GM03348 (cell line): ENCODE results near the gene NXT1.
"Not testable (repeated sequence)": the region's sequence is repeated elsewhere in the genome, so short reads cannot be mapped to it uniquely, and the experiment has no call there.

Source experiments
- DNase-seq: peaks from one replicate; pipeline ENCODE4 v3.0.0; 2012; ENCODE audit warnings: low spot score

Gene NXT1

GRCh38 chr20:23331450-23332350 lies 18.9 kb upstream of the NXT1 start:
- no peak for DNase-seq

DNA sequence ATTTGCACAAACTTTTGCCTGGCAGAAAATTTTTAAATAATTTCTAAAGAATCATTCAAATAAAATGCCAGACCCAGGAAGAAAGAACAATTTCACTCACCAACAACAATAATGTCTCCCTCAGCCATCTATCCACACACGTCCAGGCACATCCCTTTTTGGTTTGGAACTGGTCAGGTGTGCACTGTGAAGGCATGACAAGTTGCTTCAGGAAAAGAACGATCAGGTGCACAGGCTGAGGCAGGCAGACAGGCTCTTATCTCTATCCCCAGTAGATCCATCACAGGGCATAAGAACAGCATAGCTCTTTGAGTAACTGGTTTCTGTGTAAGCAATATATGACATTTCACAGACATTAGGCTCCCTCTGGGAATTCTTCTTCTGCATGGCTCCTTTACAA lies 18.1 kb upstream of the NXT1 start:
- no peak for DNase-seq

- DNase-seq, result no peak
Observed at GRCh38 chr20:23334111-23334510, 16.5 kb upstream of the NXT1 start.

- DNase-seq, result no peak
Observed at GRCh38 chr20:23335521-23335920, 15.1 kb upstream of the NXT1 start.

DNA sequence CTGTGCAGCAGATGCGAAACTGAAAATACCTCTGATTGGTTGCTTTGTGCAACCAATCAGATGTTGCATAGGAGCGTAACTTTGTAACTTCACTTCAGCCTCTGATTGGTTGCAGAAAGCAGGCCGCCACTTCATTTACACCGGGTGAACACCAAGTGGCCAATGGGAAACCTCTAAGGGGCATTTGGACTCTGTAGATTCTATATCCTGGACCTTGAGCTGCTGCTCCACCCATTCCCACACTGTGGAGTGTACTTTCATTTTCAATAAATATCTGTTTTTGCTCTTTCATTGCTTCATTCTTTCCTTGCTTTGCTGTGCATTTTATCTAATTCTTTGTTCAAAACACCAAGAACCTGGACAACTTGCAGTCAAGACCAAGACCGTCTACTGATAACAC lies 14.1 kb upstream of the NXT1 start:
- no peak for DNase-seq

GRCh38 chr20:23337312-23337711 lies 13.3 kb upstream of the NXT1 start:
- no peak for DNase-seq

GRCh38 chr20:23339986-23340385 lies 10.6 kb upstream of the NXT1 start:
- no peak for DNase-seq

DNA sequence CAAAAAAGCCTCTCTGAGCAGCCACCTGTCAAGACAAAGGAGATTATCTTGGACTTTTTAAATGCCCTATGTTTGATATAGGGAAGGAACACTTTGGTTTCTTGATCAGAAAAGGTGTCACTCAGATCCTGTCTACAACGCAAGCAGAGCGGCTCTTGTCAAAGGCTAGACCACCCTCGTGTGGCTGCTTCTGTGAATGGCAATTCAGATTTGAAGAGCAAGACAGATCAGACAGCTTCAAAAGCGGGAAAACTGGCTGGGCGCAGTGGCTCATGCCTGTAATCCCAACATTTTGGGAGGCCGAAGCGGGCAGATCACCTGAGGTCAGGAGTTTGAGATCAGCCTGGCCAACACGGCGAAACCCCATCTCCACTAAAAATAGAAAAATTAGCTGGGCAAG lies 10.1 kb upstream of the NXT1 start:
- peak; percentile 76 for DNase-seq

- no peak for DNase-seq
Observed at GRCh38 chr20:23341073-23341472, 9.5 kb upstream of the NXT1 start.

- no peak for DNase-seq
Observed at GRCh38 chr20:23343590-23343989, 7.0 kb upstream of the NXT1 start.

- no peak for DNase-seq
Observed at GRCh38 chr20:23344336-23344735, 6.3 kb upstream of the NXT1 start.

DNA sequence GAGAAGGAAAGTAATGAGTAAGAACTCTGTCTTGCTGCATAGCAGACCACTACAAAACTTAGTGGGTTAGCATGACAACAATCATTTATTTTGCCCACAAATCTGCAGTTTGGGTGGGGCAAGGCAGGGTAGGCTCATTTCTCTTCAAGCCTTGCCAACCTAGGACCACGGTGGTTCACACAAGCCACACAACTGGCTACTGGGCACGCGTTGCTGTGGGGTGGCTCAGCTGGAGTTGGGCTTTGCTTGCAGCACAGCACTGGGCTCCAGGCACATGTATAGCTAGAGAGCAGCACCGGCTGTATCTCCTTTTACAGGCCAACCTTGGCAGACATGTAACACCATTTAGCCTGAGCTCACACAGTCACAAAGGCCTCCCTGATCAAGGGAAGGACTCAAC lies 4.6 kb upstream of the NXT1 start:
- DNase-seq, result no peak

DNA sequence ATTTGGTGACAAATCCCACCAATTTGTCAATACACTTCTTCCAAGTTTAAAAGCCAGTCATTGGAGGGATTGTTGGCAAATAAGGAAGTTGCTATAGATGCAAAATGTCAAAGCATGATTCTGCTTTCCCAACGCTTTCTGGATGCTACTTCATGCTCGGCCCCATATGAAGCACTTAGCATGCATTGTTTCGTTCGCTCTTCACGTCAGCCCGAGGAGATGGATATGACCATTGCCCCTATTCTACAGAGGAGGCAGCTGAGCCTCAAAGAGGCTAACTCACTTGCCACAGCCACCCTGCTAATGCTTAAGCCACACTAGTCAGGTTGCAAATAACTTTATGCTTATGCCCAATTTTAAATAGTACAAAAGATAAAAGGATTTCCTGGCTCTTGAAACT lies 2.8 kb upstream of the NXT1 start:
- no peak for DNase-seq

DNA sequence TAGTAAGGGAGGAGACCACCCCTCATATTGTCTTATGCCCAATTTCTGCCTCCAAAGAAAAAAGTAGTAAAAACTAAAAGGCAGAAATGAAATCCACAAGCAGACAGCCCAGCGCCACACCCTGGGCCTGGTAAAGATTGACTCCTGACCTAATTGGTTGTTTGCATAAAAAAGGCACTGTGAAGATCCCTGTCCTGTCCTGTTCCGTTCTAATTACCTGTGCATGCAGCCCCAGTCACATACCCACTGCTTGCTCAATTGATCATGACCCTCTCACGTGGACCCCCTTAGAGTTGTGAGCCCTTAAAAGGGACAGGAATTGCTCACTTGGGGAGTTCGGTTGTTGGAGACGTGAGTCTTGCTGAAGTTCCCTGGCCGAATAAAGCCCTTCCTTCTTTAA lies 2.1 kb upstream of the NXT1 start:
- not testable (repeated sequence) for DNase-seq

DNA sequence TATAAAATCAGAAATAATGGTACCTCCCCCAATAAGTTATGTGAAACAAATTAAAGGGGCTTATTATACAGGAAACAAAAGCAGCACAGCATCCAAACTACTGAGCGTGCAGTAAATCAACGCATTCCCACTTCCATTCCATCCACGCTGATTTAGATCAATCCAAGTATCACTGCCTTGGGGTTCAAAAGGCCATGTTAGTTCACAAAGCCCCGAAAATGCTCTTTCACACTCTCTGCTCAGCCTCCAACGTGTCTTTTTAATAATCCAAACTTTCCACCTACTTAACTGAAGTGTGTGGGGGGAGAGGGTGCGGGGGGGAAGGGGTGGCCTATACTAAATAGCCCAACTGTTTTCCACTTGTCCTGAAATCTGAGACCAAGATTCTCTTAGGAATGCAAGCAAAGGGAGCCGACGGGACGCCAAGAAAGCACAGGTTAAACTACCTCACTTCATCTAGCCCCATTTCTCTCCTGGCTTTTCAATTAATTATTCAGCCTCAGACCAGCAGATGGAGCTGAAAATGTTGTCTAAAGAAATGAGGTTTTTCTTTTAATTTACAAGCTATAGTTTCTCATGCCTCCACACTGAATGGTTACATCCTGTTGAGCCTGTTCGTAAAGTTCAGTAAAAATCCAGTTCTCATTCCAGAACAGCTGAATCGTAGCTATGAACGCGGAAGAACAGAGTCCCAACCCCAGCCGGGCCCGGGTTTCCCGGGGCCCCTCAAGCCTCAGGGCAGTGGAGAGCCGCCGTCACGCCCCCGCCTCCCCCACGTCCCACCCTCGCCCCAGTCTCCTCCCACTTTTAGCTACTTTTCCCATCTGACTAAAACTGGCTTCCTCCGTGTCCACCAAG lies 1.0 kb upstream of the NXT1 start:
- peak; percentile 89 for DNase-seq

DNA sequence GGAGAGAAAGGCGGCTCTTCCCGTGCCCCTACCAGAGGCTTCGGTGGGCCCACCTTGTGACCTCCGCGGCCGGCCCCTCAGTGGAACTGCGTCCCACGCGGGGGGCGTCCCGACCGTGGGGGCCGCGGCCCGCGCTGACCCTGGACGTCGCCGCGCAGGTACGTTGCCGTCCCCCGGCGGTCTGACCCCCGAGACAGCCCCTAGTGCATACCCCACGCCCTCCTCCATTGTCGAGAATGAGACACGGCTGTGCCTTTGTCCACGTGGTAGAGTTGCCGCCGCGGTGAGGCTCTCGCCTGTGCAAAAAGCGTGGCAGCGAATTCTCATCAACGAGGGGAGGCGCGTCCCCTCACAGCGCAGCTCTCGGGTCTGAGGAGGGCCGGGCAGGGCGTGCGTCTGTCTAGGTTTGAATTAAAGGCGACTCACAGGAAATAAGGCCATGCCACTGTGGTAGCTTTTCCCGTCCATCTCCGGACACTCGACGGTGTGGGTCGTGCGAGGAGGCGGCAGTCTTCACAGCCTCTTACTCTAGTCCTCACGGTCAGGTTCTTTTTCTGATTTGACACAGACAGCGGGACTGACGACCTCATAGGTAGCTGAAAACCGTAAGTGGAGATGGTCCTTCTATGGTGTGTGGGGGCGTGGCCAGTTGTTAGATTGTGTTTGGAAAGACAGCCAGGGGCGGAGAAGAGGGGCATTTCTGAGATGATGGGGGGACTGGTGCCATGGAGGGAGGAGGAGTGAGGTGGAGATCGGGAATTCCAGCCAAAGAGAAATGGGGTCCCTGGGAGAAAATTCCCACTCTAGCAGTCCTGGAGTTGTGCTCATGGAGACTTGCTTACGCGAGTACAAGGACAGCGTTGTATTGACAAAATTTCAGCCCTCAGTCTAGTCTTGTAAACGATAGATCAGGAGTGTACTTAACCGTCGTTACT lies 580 bp downstream of the NXT1 start:
- DNase-seq, result peak; percentile 36

DNA sequence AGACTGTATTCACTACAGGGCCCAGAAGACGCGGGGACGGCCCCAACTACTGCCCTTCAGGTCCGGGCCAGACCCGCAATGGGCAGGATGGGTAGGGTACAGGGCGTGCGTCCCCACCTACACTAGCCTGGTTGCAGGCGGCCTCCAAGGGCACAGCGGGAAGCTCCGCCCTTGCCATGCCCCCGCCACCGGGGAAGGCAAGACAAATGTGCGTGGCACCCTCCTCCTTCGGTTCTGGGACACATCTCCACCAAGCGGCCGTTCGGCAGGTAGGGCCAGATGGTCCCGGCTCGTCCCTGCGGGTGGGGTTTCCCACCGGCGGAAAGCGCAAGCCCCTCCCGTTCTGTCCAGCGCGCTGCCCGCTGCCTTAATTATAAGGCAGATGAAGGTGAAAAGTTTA lies 5.6 kb downstream of the NXT1 start:
- DNase-seq, result no peak

DNA sequence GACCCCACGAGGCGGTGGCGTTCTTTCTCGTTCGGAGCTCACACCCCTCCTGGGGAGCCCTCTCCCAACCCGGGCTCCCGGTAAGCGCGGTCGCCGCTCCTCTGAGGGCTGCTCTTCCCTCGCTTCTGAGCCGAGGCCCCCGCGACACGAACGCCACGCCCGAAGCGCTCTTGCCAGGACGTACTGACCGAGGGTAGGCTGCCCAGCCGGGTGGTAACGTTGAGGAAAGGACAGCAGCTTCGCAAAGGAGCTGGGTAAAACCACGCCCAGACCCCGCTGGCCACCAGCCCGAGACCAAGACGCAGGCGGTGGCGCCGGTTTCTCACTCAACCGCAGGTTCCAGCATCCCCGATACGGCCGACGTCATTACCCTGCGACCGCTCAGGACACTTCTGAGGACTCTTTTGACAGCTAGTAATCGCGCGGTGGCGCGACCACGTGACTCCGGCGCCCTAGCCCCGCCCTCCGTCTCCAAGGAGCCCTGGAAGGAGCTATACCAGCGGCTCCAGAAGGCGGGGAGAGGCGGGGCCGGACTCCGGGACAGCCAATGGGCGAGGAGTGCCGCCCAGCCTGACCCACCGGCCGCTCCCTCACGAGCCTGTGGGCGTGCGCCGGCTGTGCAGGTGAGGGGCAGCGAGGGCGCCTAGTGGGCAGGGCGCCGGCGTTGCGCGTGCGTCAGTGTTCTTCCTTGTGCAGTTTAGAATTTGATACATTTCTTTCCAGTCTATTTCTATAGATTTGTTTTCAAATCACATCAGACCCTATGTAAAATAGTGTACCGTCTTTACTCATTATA lies 7.4 kb downstream of the NXT1 start:
- peak; percentile 97 for DNase-seq

- no peak for DNase-seq
Observed at GRCh38 chr20:23358563-23358906, 7.9 kb downstream of the NXT1 start.

- no peak for DNase-seq
Observed at GRCh38 chr20:23358923-23359593, 8.5 kb downstream of the NXT1 start.

- no peak for DNase-seq
Observed at GRCh38 chr20:23360531-23360930, 9.9 kb downstream of the NXT1 start.
